IPS-11a (cell line): ENCODE results near the gene PML.
"Not testable (repeated sequence)": the region's sequence is repeated elsewhere in the genome, so short reads cannot be mapped to it uniquely, and the experiment has no call there.

Experiments
- H3K4me3 ChIP-seq: one replicate; pipeline ENCODE4 v1.5.1; 2013; ENCODE audit warnings: low read depth, low read length, control low read depth

PML gene

DNA sequence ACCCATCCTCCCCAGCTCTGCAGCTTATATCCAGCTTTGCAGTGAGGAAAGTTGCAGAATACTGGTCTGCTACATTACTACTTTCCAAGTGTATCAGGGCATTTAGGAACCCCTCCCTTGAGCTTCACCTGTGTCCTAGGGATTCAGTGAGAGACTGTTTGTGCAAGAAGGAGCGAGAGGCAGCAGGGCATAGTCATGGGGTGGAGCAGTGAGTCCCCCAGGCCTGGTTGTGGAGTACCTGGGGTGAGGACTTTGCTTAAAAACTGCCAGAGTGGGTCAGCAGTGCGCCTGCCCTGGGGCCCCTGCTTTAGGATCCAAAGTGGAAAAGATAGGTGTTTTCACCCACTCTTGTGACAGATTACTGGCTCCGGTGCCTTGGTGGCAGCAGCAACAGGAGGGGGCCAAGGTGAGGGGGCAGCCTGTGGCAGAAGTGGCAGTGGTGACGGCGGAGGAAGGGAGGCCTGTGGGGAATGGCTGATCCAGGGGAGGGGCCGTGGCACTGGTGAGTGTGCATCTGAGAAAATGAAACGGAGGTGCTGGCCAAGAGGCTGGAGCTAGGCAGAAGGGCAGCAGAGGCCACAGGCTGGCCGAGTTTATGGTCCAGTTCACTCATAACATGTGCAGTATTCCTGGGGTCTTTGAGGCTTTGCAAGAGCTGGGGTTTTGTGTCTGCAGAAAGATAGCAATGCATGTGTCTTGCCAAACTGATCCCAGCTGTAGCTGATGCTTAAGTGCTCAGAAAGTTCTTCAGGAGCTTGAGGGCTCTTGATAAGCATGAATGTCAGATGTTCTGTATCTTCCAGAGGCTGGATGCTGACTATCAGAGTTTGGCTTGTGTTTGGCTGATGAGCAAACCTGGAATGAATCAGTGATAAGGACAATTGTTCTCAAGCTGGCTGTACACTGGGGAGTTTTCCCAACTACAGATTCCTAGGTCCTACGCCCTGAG is 44.5 kb downstream of the PML start:
- H3K4me3 ChIP-seq, result no peak overlapping the region

DNA sequence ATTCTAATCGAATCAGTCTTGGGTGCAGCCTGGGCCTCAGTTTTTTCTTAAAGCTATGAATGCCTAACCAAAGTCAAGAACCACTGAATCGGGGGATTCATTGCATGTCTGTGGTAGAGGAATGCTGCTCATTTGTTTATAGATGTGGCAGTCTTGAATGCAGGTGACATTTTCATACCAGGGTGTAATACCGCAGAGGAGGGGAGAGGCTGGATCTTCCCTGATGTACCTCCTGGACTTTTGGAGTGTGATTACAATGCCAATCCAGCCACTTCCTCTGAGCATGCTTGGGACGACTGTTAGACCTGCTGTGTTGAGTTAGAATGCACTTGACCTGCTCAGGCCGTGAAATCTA is 45.1 kb downstream of the PML start:
- no peak overlapping the region for H3K4me3 ChIP-seq

DNA sequence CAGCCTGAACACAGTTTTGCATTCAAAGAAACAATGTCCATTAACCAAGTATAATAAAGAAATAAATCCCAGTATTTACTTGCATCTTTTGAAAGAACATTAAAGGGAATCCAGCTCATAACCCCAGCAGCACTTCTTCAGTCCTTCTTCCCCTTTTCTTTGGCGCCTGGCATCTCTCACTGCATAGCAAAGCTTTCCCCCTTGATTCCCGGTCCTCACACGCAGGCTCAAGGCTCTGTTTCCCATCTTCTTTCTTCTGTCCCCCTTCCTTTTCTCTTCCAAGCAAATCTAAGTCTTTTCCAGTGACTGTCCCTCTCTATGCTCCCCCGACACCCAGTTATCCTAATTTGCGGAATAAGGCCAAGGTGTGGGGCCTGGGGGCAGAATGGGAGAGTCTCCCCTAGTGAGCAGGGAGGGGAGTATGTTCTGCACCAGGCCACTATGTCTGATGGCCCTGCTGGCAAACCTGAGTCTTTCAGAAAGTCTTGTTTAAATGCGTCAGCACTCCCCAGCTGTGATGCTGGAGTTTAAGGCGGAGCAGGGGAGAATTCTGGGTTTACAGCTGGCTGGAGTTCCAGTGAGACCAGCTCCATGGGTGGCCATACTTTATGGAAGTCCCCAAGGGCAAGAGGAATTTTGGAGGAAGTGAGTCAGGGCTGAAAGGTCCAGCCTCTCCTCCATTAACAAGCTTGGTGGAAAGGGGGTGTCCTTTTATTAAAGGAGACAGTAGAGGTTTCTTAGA is 45.8 kb downstream of the PML start:
- no peak overlapping the region for H3K4me3 ChIP-seq

DNA sequence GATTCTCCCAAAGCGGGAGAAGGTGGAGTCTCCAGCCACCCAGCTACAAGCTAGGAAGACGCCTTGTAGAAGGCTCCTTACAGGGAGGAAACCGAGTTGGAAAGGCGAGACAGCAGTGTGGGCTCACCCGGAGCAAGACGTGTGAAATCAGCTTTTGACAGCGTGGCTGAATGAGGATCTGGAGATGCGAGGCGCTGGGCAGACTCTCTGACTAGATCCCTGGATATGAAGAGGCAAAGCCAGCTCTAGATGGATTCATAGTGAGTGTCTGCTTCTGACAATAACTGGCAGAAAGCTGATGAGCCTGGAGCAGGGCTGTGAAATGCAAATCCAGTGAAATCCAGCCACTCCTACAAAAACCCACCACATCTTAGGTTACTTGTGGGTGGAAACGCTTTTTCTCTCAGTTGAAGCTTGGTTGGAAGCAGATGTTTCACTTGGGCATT is 46.8 kb downstream of the PML start:
- H3K4me3 ChIP-seq, result no peak overlapping the region

DNA sequence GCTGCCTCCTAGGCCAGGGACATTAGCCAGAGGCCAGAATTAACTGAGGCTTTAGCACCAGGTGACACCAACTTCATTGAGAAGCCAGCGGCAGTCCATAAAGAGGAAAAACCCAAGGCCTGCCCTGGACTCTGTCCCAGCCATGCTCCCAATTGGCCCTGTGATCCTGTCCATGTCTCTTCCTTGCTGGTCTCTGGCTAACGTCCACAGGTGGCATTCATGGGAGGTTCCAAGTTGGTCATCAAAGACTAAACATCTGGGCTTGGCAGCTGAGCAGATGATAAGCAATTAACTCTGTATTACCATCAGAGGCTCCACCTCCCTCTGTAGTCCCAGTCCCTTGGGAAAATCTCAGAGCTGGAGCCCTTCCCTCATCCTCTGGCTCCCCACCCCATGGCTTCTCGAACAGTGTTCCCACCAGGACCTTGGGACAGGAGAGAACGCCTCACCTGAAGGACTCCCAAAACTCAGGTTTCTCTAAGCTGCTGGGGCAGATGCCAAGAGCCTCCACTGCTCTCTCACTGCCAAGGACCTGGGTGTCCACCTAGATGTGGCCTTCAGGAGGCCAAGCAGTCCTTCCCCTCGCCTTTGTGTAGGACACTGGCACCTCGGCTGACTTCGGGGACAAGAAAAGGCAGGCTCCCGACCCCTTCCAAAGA is 47.4 kb downstream of the PML start:
- H3K4me3 ChIP-seq, result no peak overlapping the region

DNA sequence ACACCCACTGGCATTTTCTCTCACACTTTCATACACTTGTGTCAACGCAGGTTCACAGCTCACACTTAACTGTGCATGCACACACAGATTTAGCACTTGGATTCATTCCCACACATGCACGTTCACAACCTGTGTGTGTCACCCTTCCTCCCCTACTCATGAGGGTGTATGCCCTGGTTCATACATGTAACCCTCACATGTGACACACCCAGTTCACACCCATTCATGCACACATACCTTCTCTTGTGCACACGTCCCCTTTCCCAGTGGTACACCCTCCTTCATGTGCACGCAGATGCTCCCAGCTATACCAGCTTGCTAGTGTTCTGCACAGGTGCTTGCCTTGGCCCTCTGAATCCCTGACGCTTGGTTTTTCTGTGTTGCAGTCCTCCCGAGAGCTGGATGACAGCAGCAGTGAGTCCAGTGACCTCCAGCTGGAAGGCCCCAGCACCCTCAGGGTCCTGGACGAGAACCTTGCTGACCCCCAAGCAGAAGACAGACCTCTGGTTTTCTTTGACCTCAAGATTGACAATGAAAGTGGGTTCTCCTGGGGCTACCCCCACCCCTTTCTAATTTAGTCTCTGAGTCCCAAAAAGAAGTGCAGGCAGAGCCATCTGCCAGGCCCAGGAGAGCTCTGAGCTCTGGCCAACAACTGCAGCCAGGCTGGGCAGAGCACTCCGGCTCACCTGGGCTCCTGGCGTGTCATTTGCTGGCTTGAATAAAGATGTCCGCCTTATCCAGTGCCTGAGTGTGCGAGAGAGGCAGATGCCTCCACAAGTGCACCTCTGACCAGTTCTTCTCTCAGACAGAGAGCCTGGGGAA is 48.3 kb downstream of the PML start:
- no peak overlapping the region for H3K4me3 ChIP-seq

GRCh38 chr15:74043425-74044266 is 49.1 kb downstream of the PML start:
- H3K4me3 ChIP-seq, result no peak overlapping the region

- no peak overlapping the region for H3K4me3 ChIP-seq
These were observed 50.0 kb downstream of the PML start for GRCh38 chr15:74044267-74045110.

DNA sequence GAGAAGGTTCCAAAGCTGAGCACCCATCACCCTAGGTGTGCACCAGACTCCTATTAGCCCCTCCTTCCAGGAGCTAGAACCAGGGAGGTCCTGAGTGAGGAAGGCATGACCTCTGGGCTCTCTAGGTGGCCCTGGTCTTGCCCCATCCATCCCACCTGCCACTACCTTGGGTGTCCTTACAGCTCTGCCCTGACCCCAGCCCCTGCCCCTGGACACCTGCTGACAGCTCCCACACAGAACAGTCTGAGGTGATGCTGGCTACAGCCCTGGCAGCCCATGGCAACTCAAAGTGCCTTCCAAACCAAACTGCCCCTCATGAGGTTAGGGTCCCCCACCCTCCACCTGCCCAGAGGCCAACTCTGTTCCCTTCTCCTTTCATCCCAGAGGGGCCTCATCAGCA is 50.7 kb downstream of the PML start:
- H3K4me3 ChIP-seq, result no peak overlapping the region

DNA sequence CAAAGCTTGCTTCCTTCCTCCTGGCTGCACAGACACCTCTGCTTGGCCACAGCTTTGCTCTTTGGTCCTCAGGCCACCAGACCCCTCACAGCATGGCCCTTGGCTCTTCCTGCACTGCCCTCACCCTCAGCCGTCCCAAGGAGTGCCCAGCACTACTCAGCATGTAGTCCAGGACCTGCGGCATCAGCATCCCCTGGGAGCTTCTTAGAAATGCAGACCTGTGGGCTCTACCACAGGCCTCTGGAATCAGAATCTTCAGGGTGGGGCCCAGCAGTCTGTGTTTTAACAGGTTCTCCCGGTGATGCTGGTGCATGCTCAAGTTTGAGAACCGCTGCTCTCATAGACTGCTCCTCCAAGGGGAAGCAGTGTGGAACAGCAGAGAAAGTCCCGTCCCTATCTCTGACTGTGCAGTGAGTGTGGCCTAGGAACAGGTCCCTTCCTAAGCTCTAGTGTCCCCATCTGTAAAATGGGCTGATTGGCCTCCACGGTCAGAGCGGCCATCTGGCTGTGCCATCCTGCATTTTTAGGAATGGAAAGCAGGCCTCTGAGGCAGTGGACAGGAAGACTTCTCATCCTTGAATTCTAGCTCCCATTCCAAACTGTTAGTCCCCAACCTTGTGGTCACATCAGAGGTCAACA is 51.2 kb downstream of the PML start:
- H3K4me3 ChIP-seq, result no peak overlapping the region

GRCh38 chr15:74046275-74046674 is 51.8 kb downstream of the PML start:
- no peak overlapping the region for H3K4me3 ChIP-seq

GRCh38 chr15:74050127-74050526 is 55.6 kb downstream of the PML start:
- no peak overlapping the region for H3K4me3 ChIP-seq

GRCh38 chr15:74050556-74051234 is 56.2 kb downstream of the PML start:
- no peak overlapping the region for H3K4me3 ChIP-seq

GRCh38 chr15:74052271-74053260 is 58.0 kb downstream of the PML start:
- H3K4me3 ChIP-seq, result not testable (repeated sequence)

- H3K4me3 ChIP-seq, result no peak overlapping the region
These were observed 59.0 kb downstream of the PML start for GRCh38 chr15:74053517-74053916.

- H3K4me3 ChIP-seq, result no peak overlapping the region
These were observed 59.5 kb downstream of the PML start for GRCh38 chr15:74053941-74054529.
